Breast epithelium (tissue), 3 donors: Measurements from ENCODE around the gene A3GALT2.

Source experiments
- POLR2AphosphoS5 ChIP-seq, 3 donors: sonication (generic); formaldehyde crosslinking; IDR thresholded peaks; one replicate each; pipeline ENCODE4 v1.6.1; 2017; ENCODE audit warnings: antibody characterized with exemption in 3 of 3
- TF ChIP-seq, protein P1 (sequence below), 3 donors: fragments of 450-650 bp; IDR thresholded peaks; one replicate each; pipeline ENCODE4 v1.5.1; 2016 to 2017; ENCODE audit warnings: antibody characterized with exemption in 3 of 3, mild to moderate bottlenecking in 3 of 3, moderate library complexity in 3 of 3

DNA sequence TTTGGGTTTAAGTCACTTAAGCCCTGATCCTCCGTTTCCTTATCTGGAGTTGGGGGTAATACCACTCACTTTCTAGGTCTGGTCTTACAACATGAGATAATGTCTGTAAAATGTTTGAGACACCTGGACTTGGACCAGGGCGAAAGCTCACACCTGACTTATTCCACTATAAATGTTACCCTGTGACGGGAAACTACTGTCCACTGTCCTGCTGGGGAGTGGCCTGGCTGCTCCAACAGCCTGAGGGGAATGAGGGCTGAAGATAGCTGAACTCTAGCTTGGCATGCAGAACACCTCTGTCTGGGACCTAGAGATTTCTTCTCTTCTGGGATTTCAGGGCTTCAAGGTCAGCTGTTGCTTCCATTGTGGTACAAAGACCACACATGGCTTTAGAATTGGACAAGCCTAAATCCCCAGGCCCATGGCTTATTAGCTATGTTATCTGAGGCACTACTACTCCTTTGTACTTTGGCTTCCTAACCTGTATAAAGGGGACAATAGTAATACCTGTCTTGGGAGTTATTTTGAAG is 9.5 kb upstream of the A3GALT2 start:
- no peak for TF ChIP-seq POLR2AphosphoS5 (IDR thresholded peaks at IDR 0.05)
- TF ChIP-seq, protein P1, sequence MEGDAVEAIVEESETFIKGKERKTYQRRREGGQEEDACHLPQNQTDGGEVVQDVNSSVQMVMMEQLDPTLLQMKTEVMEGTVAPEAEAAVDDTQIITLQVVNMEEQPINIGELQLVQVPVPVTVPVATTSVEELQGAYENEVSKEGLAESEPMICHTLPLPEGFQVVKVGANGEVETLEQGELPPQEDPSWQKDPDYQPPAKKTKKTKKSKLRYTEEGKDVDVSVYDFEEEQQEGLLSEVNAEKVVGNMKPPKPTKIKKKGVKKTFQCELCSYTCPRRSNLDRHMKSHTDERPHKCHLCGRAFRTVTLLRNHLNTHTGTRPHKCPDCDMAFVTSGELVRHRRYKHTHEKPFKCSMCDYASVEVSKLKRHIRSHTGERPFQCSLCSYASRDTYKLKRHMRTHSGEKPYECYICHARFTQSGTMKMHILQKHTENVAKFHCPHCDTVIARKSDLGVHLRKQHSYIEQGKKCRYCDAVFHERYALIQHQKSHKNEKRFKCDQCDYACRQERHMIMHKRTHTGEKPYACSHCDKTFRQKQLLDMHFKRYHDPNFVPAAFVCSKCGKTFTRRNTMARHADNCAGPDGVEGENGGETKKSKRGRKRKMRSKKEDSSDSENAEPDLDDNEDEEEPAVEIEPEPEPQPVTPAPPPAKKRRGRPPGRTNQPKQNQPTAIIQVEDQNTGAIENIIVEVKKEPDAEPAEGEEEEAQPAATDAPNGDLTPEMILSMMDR (IDR thresholded peaks at IDR 0.05) = no peak
